Urothelium cell line (cell line): ENCODE measurements around the gene SLITRK2.
A peak's percentile ranks its signal among the peaks of the same experiment; 100 is the strongest.

Experiments used
- DNase-seq: peaks from one replicate; pipeline ENCODE4 v3.0.0; 2011; ENCODE audit warnings: low spot score, mixed read lengths
- FAIRE-seq: peaks from 2 replicates; lab custom pipeline; 2011; peaks lifted over from hg19 to GRCh38; lab: Jason Lieb, UNC

SLITRK2 gene

GRCh38 chrX:145848857-145849256, 31.2 kb downstream of the SLITRK2 start:
- no peak for DNase-seq
- FAIRE-seq = no peak

- DNase-seq = no peak
- FAIRE-seq = peak; percentile 27
These were observed 35.6 kb downstream of the SLITRK2 start for GRCh38 chrX:145853181-145853580.

- FAIRE-seq (no peak), DNase-seq (no peak)
These were observed 38.6 kb downstream of the SLITRK2 start for GRCh38 chrX:145856181-145856580.

GRCh38 chrX:145861818-145862217, 44.2 kb downstream of the SLITRK2 start:
- FAIRE-seq (no peak), DNase-seq (no peak)

GRCh38 chrX:145865082-145865481, 47.5 kb downstream of the SLITRK2 start:
- FAIRE-seq (no peak), DNase-seq (no peak)
